K562 (cell line): ENCODE data around the gene IPO13. TPM values are rescaled to one million over a fixed set of nuclear protein-coding genes. Genes with fewer than 3 reads are reported as not detected.

Source experiments
- ATF3 ChIP-seq, 2 experiments: fragments of 450-650 bp in 1 of 2; sonication (generic) in 1 of 2; formaldehyde crosslinking in 1 of 2; IDR thresholded peaks in 1 of 2; conservative IDR thresholded peaks in 1 of 2; 2 replicates each; pipeline versions ENCODE4 v1.6.1 to v1.8.1; 2016 to 2023; ENCODE audit warnings: mild to moderate bottlenecking in 2 of 2, moderate library complexity in 2 of 2, inconsistent platforms in 1 of 2, missing genetic modification reagents in 1 of 2
- HMGN3 ChIP-seq: IDR thresholded peaks from 2 replicates; pipeline ENCODE4 v1.6.1; 2011; ENCODE audit warnings: borderline replicate concordance, low read depth, mild to moderate bottlenecking, mixed read lengths, low read length; ENCODE audit not compliant: insufficient read length; ENCODE audit errors: extremely low read depth
- KHSRP ChIP-seq: fragments of 450-650 bp; IDR thresholded peaks from 2 replicates; pipeline ENCODE4 v1.6.1; 2017
- MBD1 ChIP-seq: fragments of 250-450 bp; sonication (Bioruptor Pico); IDR thresholded peaks from 2 replicates; pipeline ENCODE4 v1.8.0; 2022; ENCODE audit warnings: inconsistent platforms
- MTF1 ChIP-seq: fragments of 250-450 bp; sonication (Bioruptor Pico); IDR thresholded peaks from 2 replicates; pipeline ENCODE4 v1.9.0; 2021; ENCODE audit warnings: moderate library complexity, mild to moderate bottlenecking, inconsistent platforms, borderline replicate concordance
- NR1H2 ChIP-seq: sonication (generic); formaldehyde crosslinking; IDR thresholded peaks from 2 replicates; pipeline ENCODE4 v1.4.0; 2020; ENCODE audit warnings: mild to moderate bottlenecking, missing genetic modification reagents
- OTX1 ChIP-seq: fragments of 450-650 bp; formaldehyde crosslinking; IDR thresholded peaks from 2 replicates; pipeline ENCODE4 v1.4.0; 2022; ENCODE audit warnings: mild to moderate bottlenecking
- RREB1 ChIP-seq: fragments of 250-450 bp; sonication (Bioruptor Pico); IDR thresholded peaks from 2 replicates; pipeline ENCODE4 v1.4.0; 2020
- SP2 ChIP-seq: IDR thresholded peaks from 2 replicates; pipeline ENCODE4 v1.6.1; 2011; ENCODE audit warnings: mild to moderate bottlenecking, low read depth, low read length, moderate library complexity; ENCODE audit not compliant: poor library complexity, severe bottlenecking; ENCODE audit errors: extremely low read depth
- SREBF2 ChIP-seq: sonication (generic); formaldehyde crosslinking; IDR thresholded peaks from 2 replicates; pipeline ENCODE4 v1.4.0; 2020; ENCODE audit warnings: mild to moderate bottlenecking, missing genetic modification reagents
- TBP ChIP-seq: optimal IDR thresholded peaks from 2 replicates; pipeline ENCODE3; 2011; ENCODE audit warnings: low read depth, low read length, improper control_type of control experiment
- ZNF584 ChIP-seq: fragments of 200-800 bp; sonication (Bioruptor generic); IDR thresholded peaks from 2 replicates; pipeline ENCODE4 v1.6.1; 2016; ENCODE audit warnings: low read depth, mild to moderate bottlenecking, missing genetic modification characterization, missing compliant biosample characterization
- polyA plus RNA-seq, 8 experiments: library from polyadenylated mRNA; depleted of rRNA in 4 of 8; stranded (reverse) in 5 of 8; unstranded in 3 of 8; fragments of >200 nt; fragmentation: Nextera tagmentation in 2 of 8; fragmentation: Illumina TruSeq in 1 of 8; extraction: Ambion mirVana in 2 of 8; extraction: Trizol in 1 of 8; gene quantifications; 2 replicates each; pipeline versions ENCODE4 v1.2.1 to v1.2.3, GENCODE V29; 2011 to 2014; ENCODE audit warnings: inconsistent platforms in 1 of 8, missing spikeins in 1 of 8
- total RNA-seq, 7 experiments: library from RNA; depleted of rRNA in 6 of 7; stranded (reverse); fragments of >200 nt in 6 of 7; fragmentation: Illumina TruSeq in 2 of 7; extraction: Trizol in 2 of 7; gene quantifications; 2 replicates each; pipeline versions ENCODE4 v1.2.1 to v1.2.3, GENCODE V29; 2011 to 2021; ENCODE audit warnings: low replicate concordance in 1 of 7
- TF ChIP-seq, protein P1 (sequence below): fragments of 450-650 bp; IDR thresholded peaks from one replicate; pipeline ENCODE4 v1.6.1; 2018; ENCODE audit warnings: mild to moderate bottlenecking, moderate library complexity; ENCODE audit not compliant: partially characterized antibody
- TF ChIP-seq, protein P2 (sequence below): fragments of 200-800 bp; sonication (Bioruptor generic); IDR thresholded peaks from 2 replicates; pipeline ENCODE4 v1.6.1; 2017; ENCODE audit warnings: missing genetic modification characterization, missing compliant biosample characterization

Gene IPO13
- total and polyA plus RNA-seq, 9 of the 15 experiments (the other 6 are each of a cell fraction or from before 2014, with no cell fraction given), result 7.0 to 30.8 (median 16.2) TPM

DNA sequence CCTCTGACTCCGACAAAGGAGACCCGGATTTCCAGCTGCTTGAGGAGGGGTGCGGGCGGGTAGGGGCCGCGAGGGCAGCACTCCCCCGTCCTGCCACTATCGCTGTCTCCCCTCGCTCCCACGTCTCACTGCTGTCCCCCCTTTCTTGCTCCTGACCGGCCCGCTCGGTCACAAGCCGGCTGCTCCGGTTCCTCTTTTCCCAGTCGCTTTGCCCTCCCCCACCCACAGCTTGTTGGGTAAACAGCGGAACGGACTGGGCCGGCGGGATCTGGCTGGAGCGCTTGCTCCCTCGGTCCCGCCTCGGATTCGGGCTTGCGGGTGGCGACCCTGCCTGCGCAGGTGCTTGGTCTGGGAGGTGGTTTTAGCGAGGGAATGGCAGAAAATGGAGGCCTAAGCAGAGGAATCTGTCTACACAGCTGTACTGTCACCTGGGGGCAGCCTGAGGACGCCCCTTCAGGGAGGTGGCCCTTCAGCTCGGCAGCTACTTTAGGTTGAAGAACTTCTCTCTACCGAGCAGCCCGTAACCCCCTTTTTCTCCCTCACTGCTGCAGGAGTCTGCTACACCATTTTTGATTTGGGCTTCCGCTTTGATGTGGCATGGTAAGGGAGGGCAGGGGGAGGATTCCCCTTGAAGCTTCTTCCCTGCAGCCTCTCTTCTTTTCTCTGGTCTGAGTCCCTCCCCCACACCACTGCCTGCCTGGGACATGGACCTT is 28.7 kb downstream of the IPO13 start (continued):
- TF ChIP-seq MBD1 (CRISPR knock-in tag) (no peak), RREB1 (no peak), MTF1 (no peak), SP2 (no peak), ATF3 (IDR thresholded peaks at IDR 0.05) (no peak), ATF3 (CRISPR knock-in tag; conservative IDR thresholded peaks at IDR 0.05) (no peak), NR1H2 (CRISPR knock-in tag) (no peak), HMGN3 (peak; percentile 5), KHSRP (no peak), SREBF2 (CRISPR knock-in tag) (no peak), OTX1 (CRISPR knock-in tag) (no peak), ZNF584 (0 out of 2 replicates have a peak, but pooled peaks have one; percentile 14), TBP (peak; percentile 2)
- TF ChIP-seq, protein P1, sequence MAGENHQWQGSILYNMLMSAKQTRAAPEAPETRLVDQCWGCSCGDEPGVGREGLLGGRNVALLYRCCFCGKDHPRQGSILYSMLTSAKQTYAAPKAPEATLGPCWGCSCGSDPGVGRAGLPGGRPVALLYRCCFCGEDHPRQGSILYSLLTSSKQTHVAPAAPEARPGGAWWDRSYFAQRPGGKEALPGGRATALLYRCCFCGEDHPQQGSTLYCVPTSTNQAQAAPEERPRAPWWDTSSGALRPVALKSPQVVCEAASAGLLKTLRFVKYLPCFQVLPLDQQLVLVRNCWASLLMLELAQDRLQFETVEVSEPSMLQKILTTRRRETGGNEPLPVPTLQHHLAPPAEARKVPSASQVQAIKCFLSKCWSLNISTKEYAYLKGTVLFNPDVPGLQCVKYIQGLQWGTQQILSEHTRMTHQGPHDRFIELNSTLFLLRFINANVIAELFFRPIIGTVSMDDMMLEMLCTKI, result no peak
- TF ChIP-seq, protein P2, sequence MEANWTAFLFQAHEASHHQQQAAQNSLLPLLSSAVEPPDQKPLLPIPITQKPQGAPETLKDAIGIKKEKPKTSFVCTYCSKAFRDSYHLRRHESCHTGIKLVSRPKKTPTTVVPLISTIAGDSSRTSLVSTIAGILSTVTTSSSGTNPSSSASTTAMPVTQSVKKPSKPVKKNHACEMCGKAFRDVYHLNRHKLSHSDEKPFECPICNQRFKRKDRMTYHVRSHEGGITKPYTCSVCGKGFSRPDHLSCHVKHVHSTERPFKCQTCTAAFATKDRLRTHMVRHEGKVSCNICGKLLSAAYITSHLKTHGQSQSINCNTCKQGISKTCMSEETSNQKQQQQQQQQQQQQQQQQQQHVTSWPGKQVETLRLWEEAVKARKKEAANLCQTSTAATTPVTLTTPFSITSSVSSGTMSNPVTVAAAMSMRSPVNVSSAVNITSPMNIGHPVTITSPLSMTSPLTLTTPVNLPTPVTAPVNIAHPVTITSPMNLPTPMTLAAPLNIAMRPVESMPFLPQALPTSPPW (CRISPR knock-in tag), result peak; percentile 62
